Skeletal muscle cell (primary cell): Measurements from ENCODE around the gene DIRAS1.

Experiments used
- DNase-seq: peaks from one replicate; pipeline ENCODE4 v3.0.0-alpha.2; 2010; ENCODE audit warnings: low read depth
- H3K4me3 ChIP-seq: 2 replicates; pipeline ENCODE4 v1.5.1; 2011; ENCODE audit warnings: low read depth, mild to moderate bottlenecking, control low read depth, low read length, moderate library complexity

The DIRAS1 gene, protein sequence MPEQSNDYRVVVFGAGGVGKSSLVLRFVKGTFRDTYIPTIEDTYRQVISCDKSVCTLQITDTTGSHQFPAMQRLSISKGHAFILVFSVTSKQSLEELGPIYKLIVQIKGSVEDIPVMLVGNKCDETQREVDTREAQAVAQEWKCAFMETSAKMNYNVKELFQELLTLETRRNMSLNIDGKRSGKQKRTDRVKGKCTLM

DNA sequence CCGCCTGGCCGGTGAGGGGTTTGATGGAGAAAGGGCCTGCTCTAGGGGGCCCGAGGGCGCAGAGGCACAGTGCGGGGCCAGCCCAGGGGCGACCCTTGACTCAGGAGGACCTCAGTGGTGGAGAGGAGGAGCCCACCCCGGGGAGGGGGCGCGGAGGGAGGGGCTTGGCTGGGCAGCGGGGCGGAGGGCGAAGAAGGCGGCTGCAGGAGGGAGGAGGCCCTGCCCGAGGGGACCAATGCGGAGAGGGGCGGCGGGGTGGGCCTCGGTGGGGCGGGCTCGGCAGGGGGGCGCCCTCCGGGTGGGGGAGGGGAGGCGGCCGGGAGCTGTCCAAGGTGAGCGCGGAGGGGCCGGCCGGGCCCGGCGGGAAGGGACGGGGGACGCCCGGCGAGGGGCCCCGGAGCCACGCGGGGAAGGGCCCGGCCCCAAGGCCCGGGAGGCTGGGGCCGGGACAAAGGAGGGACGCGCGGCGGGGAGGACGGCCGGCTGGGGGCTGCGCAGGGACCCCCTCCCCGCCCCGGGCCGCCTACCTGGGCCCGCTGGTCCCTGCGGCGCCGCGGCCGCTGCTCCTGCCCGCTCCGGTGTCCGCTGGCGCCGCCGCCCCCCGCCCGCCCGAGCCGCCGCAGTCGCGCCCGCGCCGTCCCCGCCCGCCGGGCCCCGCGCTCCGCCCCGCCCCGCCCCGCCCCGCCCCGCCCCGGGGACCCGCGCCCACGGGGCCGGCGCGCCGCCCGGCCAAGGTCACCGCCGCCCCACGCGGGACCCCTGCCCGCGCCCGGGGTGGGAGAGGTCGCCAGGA lies at the start of gene DIRAS1:
Gene DIRAS1, minus strand, starts transcription at position 596 of the 793 bp plus-strand sequence. CDS start 3,566 bp downstream, outside the sequence.
- peak within 1 kb of the TSS; percentile 50 for H3K4me3 ChIP-seq
- DNase-seq = no peak

DNA sequence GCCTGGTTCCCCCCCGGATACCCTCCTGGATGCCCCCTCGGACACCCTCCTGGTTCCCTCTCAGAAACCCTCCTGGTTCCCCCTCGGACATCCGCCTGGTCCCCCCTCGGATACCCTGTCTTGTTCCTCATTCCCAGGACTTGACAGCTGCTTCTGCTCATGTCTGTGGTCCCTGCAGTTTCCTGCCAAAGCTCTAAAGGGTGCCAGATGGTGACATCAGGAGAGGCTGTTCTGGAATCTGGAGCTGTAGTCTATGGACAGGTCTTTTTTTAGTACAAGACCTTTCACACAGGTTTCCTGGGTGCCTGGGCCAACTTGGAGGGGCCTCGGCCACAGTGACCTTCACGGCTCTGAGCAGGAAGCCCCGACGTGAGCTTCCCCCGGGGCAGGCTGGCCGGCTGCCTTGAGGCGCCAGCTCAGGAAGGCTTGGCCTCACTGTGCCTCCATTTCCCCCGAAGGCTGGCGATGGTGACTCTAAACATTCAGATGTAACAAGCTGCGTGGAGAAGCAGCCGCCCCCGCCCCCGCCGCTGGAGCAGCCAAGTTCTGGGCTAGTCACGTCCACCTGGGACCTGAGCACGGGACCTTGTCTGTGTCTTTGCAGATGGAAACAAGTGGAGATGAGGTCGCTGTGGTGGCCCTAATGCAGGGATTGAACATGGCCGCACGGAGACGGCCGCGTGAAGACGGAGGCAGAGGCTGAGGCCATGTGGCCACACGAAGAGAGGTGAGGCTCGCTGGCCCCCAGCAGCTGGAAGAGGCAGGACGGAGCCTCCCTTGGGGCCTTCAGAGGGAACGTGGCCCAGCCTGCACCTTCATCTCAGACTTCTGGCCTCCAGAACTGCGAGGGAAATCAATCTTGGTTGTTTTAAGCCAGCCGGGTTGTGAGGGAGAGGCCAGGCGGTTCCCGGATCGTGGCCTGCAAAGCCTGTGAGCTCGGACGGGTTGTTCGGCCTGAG lies 49.2 kb upstream of the DIRAS1 start:
- H3K4me3 ChIP-seq = no peak overlapping the region
- no peak for DNase-seq

DNA sequence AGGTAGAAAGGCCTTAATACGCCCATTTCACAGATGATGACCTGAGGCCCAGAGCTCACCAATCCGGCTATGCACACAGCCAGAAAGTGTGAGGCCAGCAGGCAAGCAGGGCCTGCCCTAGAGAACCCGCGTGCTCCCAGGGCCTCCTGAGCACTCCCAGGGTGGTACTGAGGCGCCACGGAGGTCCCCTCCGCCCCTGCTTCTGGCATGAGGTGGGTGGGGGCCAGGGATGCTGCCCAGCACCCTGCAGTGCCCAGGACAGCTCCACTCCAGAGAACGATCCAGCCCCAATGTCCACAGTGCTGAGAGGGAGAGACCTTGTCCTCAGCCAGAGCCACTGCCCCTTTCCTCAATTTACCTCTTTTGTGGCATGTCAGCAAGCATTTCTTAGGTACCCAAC lies 48.0 kb upstream of the DIRAS1 start:
- no peak overlapping the region for H3K4me3 ChIP-seq
- no peak for DNase-seq

DNA sequence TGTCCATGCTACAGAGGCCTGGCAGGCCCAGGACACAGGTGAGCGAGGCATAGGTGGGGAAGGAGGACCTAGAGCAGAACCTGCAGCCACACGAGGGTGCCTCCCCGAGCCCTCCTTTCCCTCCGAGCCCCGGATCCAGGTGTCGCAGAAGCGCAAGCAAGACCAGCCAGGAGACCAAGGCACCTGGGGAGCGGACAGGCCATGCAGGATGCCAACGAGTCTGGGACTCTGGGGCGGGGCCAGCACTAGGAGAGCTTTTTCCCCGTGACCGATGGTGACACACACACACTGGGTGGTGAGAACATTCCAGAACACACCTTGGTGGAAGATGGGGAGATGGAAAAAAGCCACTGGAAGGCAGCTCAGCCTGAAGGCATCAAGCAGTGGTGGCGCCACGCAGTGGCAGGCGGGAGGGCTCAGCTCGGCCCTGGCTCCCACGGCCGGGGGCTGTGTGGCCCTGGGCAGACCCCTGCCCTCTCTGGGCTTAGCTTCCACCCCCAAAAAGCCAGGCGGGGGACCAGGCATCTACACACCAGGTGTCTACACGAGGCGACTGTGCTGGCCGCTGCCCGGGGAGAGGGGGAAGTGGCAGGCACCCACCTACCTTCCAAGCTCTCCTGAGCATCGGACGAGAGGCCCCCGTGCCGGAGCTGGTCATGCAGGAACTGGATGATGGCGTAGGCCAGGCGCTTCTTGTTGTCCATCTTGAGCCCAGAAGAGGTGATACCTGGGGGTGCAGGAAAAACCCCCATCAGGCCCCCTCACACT lies 47.4 kb upstream of the DIRAS1 start:
- DNase-seq = no peak

DNA sequence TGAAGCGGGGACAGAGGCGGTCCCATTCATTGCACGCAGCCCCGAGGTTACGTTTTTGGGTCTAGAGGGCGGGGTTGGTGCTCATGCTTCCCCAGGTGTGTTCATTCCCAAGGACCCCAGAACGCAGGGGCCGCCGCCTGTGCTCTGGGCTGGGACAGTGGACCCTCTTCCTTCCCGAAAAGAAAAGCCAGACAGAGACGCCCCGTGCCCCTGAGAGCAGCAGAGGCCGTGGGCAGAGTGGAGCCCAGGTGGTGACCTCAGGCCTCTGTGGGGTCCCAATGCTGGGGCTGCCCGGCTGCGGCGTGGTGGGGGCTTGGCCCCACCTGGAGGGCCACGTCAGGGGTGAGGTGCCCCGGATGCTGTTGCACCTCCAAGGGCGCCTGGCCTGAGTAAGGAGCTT lies 46.5 kb upstream of the DIRAS1 start:
- DNase-seq = no peak
- no peak overlapping the region for H3K4me3 ChIP-seq

More for the DNA sequence above, 47.4 kb upstream of the DIRAS1 start:
- no peak overlapping the region for H3K4me3 ChIP-seq

DNA sequence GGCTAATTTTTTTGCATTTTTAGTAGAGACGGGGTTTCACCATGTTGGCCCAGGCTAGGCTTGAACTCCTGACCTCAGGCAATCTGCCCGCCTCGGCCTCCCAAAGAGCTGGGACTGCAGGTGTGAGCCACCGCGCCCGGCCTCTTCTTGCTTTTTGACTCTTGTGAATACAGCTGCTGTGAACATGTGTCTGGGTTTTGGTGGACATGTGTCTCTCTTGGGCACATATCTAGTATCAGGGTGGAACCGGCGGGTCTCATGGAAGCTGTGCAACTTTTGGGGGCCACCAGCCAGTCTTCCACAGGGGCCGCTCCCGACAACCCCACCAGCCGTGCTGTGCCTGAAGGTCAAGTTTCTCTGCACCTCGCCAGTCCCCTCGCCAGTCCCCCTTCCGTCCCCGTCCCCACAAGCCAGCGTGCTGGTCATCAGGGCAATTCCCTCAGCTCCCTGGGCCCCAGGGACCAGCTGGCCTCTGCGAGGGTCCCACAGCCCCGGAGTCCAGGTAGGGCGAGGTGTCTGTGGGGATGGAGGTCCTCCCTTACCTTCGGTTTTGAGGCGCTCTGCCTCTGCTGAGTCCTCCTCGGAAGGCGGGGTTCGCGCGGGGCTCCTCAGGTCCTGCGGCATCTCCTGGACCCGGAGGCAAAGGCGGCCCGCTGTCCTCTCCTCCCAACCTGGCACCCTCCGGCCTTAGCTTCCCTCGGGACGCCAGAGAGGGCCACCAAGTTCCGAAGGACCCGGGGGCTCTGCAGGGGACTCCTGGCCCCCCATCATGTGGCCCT lies 45.6 kb upstream of the DIRAS1 start:
- no peak overlapping the region for H3K4me3 ChIP-seq
- DNase-seq = no peak

DNA sequence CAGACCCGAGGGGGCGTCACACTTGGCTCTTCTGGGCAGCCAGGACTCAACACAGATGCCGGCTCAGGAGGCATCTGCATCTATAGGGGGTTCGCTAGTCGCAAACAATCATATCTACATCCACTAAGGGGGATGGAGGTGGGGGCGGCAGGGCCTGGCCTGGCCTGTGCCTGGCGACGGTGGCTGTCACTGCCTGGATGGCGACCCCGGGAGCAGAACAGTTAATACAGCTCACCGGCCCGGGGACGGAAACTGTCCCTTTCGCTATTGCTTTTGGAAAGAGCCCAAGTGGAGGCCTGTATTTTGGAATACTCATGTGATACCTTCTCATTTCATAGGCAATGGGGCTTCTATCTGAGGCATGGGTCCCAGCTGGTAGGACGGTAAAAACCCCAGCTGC lies 44.2 kb upstream of the DIRAS1 start:
- no peak overlapping the region for H3K4me3 ChIP-seq
- no peak for DNase-seq

DNA sequence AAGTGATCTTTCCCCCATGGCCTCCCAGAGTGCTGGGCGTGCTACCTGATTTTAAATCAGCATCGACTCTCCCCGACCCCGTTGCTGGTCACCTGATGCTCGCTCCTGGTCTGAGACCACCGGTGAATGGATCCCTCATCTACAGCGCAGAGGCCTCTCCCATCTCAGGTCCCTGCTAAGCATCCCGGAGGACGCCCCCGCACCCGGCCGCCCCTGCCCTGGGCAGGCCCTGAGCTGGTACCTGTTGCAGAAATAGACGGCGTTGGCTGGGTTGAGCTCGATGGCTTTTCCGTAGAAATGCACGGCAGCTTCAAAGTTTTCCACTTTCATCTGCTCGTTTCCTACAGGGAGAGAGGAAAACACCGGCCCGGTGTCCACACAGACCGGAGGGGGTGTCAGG lies 43.8 kb upstream of the DIRAS1 start:
- H3K4me3 ChIP-seq = no peak overlapping the region
- DNase-seq = no peak

DNA sequence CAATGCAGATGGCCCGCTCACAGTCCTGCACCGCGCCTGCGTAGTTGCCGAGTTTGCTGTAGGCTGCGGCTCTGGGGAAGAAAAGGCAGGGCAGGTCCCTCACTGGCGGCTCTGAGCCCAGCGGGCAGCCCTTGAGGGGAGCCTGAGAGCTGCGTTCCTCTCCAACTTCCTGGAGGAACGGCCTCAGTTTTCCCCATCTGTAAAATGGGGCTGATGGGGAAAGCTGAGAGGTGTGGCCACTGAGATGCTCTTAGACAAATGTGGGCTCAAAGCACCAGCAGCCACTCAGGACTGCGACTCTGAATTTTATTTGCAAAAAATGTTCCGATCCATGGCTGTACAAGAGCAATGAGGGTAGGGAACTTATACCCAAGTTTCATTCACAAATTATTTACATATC lies 42.5 kb upstream of the DIRAS1 start:
- no peak for DNase-seq
- no peak overlapping the region for H3K4me3 ChIP-seq

DNA sequence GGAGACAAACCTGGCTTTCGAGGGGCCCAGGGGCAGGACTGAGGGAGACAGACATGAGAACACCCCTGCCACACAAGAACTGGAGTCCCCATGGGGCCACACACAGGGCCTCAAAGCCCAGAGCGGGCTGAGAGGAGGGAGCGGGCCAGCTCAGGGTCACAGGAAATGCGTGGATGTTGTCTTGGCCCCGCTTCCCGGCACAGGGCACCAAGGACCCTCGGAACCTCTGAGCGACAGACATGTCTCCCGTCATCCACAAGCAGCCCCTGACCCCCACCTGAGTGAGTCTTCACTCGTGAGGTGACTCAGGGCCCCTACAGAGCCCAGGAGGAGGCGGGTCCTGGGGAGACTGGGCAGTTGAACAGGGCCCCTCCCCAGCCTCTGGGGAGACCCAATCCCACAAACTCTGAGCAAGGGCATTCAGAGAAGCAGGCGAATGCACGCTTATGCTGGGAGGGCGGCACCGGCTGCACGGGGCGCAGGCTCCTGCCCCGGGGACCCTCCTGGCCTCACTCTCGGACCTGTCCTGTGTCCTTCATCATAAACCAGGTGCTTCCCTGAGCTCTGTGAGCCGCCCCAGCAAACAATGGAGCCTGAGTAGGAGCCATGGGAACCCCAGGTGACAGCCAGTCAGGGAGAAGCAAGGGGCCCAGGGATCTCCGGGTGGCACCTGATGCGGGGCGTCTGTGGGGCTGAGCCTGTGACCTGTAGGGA lies 41.8 kb upstream of the DIRAS1 start:
- DNase-seq = no peak
- no peak overlapping the region for H3K4me3 ChIP-seq

DNA sequence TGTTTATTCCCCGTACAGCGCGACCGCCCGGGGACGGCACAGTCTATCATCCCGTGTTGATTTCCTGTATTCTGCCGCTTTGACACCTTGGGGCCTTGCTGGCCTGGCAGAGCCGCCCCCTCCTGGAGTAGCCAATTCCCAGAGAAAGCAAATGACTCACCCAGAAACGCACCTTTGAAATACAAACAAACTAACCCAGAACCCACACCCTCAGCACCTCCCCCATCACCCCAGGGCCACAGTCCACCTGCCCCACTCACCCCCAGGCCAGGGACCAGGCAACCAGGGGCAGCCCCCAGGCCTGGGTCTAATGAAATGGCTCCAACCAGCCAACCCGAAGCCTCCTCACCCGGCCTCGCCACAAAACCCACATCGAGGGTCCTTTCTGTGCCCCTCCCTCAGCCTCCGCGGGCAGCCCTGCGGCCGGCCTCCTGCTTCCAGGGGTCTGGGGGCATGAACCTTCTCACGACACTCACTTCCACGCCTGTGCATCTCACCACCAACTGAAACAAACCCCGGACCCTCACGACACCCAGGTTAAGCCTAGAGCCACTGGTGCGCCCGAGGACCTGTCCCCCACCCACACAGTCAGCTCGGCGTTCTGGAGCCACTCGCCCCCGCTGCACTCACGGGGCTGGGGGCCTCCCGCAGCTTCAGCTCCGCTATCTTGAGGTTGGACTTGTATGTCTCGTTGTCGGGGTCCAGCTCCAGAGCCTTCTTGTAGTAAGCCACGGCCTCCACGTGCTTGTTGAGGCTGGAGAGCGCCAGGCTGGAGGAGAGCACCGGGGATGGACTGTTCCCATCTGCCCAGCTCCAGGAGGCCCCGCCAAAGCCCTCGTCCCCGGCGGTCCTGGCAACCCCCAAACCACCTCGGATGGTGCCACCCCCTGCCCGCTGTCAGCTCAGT lies 41.0 kb upstream of the DIRAS1 start:
- no peak overlapping the region for H3K4me3 ChIP-seq
- DNase-seq = no peak

DNA sequence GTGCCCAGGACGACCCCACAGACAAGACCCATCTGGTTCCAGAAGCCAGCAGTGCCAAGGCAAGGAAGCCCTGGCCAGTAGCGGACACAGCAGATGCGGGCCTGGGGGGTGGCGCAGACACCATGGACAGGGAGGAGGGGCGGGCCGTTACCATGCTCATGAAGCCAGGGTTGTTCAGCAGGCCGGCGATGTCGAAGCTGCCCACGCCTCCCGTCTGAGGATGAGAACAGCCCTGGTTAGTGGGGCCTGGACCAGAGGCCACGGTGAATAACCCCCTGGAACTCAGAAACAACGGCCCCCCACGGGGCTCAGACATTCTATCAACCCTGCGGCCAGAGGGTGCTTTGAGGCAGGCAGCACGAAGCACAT lies 40.1 kb upstream of the DIRAS1 start:
- H3K4me3 ChIP-seq = no peak overlapping the region
- DNase-seq = no peak

DNA sequence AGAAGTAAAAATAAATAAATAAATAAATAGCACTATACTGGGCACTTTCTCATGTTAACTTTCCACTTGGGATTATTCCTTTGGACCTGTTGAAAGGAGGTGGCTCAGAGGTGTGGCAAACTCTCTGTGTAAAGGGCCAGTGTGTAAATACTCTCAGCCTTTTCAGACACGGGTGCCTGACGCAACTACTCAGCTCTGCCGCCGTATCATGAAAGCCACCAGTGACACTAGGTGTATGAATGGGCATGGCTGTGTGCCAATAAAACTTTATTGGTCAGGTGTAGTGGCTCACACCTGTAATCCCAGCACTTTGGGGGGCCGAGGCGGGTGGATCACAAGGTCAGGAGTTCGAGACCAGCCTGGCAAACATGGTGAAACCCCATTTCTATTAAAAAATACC lies 38.8 kb upstream of the DIRAS1 start:
- no peak for DNase-seq
- no peak overlapping the region for H3K4me3 ChIP-seq

DNA sequence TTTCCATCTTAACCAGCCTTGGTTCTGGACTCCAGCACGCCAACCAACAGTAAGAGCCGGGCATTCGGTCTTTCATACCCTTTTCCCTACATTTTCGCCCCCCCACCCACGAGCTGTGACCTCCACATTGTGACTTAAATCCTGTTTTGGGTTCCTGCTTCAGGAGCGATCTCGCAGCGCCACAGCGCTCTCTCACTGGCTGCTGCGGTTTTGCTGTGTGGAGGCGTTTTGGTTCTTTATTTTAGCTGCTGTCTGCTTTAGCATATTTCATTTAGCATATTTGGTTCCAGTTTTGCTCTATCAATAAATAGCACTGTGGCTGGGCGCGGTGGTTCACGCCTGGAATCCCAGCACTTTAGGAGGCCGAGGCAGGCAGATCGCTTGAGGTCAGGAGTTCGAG lies 38.2 kb upstream of the DIRAS1 start:
- no peak overlapping the region for H3K4me3 ChIP-seq
- DNase-seq = no peak

DNA sequence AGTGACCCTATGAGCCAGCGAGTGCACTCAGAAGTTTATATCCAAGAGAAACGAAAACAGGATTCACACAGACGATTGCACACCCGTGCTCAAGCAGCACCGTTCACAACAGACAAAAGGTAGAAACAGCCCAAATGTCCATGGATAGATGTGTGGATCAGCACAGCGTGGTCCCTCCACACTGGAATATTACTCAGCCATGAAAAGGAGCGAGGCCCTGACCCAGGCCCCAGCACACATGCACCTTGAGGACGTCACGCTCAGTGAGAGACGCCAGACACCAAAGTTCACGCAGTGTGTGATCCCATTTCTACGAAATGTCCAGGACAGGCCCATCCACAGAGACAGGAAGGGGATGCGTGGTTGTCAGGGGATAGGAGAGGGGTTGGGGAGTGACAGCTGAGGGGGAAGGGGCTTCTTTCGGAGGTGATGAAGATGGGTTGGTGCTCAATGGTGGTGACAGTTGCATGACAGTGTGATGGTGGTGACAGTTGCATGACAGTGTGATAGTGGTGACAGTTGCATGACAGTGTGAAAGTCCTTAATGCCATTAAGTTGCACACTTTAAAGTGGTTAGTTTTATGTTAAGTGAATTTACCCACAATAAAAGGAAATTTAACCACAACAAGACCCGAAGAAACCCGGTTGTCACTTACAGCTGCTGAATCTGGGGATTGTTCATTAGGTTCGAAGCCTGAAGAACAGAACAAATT lies 37.6 kb upstream of the DIRAS1 start:
- DNase-seq = no peak
- no peak overlapping the region for H3K4me3 ChIP-seq
